Measurements from ENCODE around the gene SEMA3D.

DNA sequence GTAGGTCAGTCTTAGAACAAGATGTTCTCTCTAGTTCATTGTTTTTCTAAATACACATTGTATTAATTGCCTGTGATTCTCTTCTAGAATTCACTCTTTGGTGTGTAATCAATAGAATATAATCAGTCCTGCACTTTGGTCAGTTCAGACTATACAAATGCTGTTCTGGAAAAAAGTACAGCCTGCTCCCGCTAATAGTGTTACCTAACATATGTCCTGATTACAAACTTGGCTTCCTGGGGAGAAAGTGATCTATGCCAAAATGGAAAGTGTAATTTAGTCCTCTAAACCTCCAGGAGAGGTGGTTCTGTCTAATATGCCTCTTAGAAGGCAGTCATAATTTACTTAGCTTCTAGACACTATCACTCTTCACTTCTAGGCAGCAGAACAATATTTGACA, 215.5 kb downstream of the SEMA3D start:
- TF ChIP-seq, protein P1, sequence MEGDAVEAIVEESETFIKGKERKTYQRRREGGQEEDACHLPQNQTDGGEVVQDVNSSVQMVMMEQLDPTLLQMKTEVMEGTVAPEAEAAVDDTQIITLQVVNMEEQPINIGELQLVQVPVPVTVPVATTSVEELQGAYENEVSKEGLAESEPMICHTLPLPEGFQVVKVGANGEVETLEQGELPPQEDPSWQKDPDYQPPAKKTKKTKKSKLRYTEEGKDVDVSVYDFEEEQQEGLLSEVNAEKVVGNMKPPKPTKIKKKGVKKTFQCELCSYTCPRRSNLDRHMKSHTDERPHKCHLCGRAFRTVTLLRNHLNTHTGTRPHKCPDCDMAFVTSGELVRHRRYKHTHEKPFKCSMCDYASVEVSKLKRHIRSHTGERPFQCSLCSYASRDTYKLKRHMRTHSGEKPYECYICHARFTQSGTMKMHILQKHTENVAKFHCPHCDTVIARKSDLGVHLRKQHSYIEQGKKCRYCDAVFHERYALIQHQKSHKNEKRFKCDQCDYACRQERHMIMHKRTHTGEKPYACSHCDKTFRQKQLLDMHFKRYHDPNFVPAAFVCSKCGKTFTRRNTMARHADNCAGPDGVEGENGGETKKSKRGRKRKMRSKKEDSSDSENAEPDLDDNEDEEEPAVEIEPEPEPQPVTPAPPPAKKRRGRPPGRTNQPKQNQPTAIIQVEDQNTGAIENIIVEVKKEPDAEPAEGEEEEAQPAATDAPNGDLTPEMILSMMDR (IDR thresholded peaks at IDR 0.05): no peak
- TF ChIP-seq POLR2AphosphoS5 (IDR thresholded peaks at IDR 0.05) (no peak), POLR2A (IDR thresholded peaks at IDR 0.05) (no peak)

Data from breast epithelium (tissue), 3 donors.